ENCODE measurements around the gene UGT1A5. TPM values are rescaled to one million over a fixed set of nuclear protein-coding genes. Genes with fewer than 3 reads are reported as not detected.

Gene UGT1A5
- polyA plus RNA-seq, 1 donor (not counting 4 experiments of a cell fraction or from before 2014, with no cell fraction given) = 1.3 TPM

DNA sequence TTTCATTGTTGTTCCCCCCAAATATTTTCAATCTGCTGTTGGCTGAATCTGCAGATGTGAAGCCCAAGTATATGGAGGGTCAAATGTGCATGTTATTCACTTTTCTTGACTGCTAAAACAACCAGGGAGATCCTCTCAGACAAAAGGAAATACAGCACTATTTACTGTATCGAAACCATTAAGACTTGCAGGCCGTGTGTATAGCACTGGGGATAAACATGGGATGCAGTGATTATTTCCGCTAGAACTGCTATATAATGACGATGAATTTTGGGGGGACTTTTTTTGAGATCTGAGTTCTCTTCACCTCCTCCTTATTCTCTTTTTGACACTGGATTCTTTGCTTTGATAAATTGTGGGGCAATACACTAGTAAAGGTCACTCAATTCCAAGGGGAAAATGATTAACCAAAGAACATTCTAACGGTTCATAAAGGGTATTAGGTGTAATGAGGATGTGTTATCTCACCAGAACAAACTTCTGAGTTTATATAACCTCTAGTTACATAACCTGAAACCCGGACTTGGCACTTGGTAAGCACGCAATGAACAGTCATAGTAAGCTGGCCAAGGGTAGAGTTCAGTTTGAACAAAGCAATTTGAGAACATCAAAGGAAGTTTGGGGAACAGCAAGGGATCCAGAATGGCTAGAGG, 43.8 kb downstream of the UGT1A5 start:
- TF ChIP-seq EZH2 (IDR thresholded peaks at IDR 0.05; ENCODE audit: low read length) = no peak
- TF ChIP-seq, protein P1, sequence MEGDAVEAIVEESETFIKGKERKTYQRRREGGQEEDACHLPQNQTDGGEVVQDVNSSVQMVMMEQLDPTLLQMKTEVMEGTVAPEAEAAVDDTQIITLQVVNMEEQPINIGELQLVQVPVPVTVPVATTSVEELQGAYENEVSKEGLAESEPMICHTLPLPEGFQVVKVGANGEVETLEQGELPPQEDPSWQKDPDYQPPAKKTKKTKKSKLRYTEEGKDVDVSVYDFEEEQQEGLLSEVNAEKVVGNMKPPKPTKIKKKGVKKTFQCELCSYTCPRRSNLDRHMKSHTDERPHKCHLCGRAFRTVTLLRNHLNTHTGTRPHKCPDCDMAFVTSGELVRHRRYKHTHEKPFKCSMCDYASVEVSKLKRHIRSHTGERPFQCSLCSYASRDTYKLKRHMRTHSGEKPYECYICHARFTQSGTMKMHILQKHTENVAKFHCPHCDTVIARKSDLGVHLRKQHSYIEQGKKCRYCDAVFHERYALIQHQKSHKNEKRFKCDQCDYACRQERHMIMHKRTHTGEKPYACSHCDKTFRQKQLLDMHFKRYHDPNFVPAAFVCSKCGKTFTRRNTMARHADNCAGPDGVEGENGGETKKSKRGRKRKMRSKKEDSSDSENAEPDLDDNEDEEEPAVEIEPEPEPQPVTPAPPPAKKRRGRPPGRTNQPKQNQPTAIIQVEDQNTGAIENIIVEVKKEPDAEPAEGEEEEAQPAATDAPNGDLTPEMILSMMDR (optimal IDR thresholded peaks at IDR 0.05 in 1 of 3, IDR thresholded peaks at IDR 0.05 in 1 of 3, conservative IDR thresholded peaks at IDR 0.05 in 1 of 3; ENCODE audit: extremely low read depth in 1 of 3, insufficient read depth in 2 of 3, low read length in 3 of 3) = no peak
- Histone ChIP-seq H3K9me1 (ENCODE audit: control insufficient read depth, extremely low read depth, insufficient read depth, low read length) (no peaks in the 10 kb centered on the region), H3K36me3 (ENCODE audit: control insufficient read depth in 2 of 2, extremely low read depth in 1 of 2, insufficient read depth in 2 of 2, low read length in 2 of 2) (peaks cover 2 to 8% of the 10 kb centered on the region in 2 experiments), H3K27ac (ENCODE audit: control insufficient read depth, insufficient read depth, low read length) (no peak overlapping the region), H3K4me1 (ENCODE audit: control insufficient read depth, extremely low read depth, insufficient read depth, low read length) (peaks cover 15% of the 10 kb centered on the region), H3K9ac (ENCODE audit: control insufficient read depth, extremely low read depth, insufficient read depth, low read length) (no peak overlapping the region), H3K9me3 (ENCODE audit: control insufficient read depth, low read depth, low read length) (no peaks in the 10 kb centered on the region), H3K27me3 (ENCODE audit: control insufficient read depth, extremely low read depth, insufficient read depth, low read length) (no peaks in the 10 kb centered on the region), H3K4me3 (ENCODE audit: control insufficient read depth in 2 of 3, extremely low read depth in 1 of 3, insufficient read depth in 2 of 3, low read depth in 1 of 3, low read length in 3 of 3) (no peak overlapping the region), H4K20me1 (ENCODE audit: control insufficient read depth, extremely low read depth, insufficient read depth, low read length) (peaks cover 2% of the 10 kb centered on the region), H3K4me2 (ENCODE audit: control insufficient read depth, extremely low read depth, insufficient read depth, low read depth, low read length) (no peak overlapping the region), H3K79me2 (ENCODE audit: control insufficient read depth, insufficient read depth, low read length) (peaks cover 4% of the 10 kb centered on the region), H2AFZ (ENCODE audit: control insufficient read depth, low read length) (no peak overlapping the region)
- no peak for FAIRE-seq
- dilution Hi-C loops (cut with MboI; ENCODE audit: extremely low pct_ligation_motif_present, low sequenced_read_pairs) = no loop called here
- no peak for DNase-seq (ENCODE audit: low read depth, low spot score)

DNA sequence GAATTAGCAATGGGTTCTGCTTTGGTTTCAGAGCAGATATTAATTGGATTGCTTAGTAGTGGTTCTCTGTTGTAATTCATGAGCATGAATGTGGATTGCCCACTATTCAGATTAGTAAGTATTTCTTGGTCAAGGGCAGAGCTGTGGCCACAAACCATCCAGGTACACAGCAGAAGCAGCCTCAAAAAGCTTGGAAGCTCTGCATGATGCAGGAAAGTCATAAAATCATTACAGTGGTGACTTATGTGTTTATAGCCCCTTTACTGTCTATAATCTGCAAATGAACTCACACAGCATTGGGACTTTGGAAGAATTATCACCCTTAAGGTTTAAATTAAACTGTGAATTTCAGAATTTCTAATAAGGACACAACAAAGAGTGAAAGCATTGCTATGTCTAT, 45.4 kb downstream of the UGT1A5 start:
- peaks cover 5% of the 10 kb centered on the region for H3K79me2 ChIP-seq (ENCODE audit: control insufficient read depth, insufficient read depth, low read length)
- no peak for TF ChIP-seq EZH2 (IDR thresholded peaks at IDR 0.05; ENCODE audit: low read length)
- TF ChIP-seq, protein P1 (optimal IDR thresholded peaks at IDR 0.05 in 1 of 3, IDR thresholded peaks at IDR 0.05 in 1 of 3, conservative IDR thresholded peaks at IDR 0.05 in 1 of 3; ENCODE audit: extremely low read depth in 1 of 3, insufficient read depth in 2 of 3, low read length in 3 of 3) = no peak
- H2AFZ ChIP-seq (ENCODE audit: control insufficient read depth, low read length) = no peak overlapping the region
- no peak overlapping the region for H3K27ac ChIP-seq (ENCODE audit: control insufficient read depth, insufficient read depth, low read length)
- dilution Hi-C loops (cut with MboI; ENCODE audit: extremely low pct_ligation_motif_present, low sequenced_read_pairs) = no loop called here
- H3K4me3 ChIP-seq (ENCODE audit: control insufficient read depth in 2 of 3, extremely low read depth in 1 of 3, insufficient read depth in 2 of 3, low read depth in 1 of 3, low read length in 3 of 3) = no peak overlapping the region
- no peak for DNase-seq (ENCODE audit: low read depth, low spot score)
- no peak overlapping the region for H3K4me2 ChIP-seq (ENCODE audit: control insufficient read depth, extremely low read depth, insufficient read depth, low read depth, low read length)
- H3K9ac ChIP-seq (ENCODE audit: control insufficient read depth, extremely low read depth, insufficient read depth, low read length) = no peak overlapping the region
- H3K9me3 ChIP-seq (ENCODE audit: control insufficient read depth, low read depth, low read length) = no peaks in the 10 kb centered on the region
- no peaks in the 10 kb centered on the region for H3K27me3 ChIP-seq (ENCODE audit: control insufficient read depth, extremely low read depth, insufficient read depth, low read length)
- no peak for FAIRE-seq
- H3K4me1 ChIP-seq (ENCODE audit: control insufficient read depth, extremely low read depth, insufficient read depth, low read length) = peaks cover 21% of the 10 kb centered on the region
- peaks cover 2% of the 10 kb centered on the region for H4K20me1 ChIP-seq (ENCODE audit: control insufficient read depth, extremely low read depth, insufficient read depth, low read length)
- peaks cover 2 to 8% of the 10 kb centered on the region in 2 experiments for H3K36me3 ChIP-seq (ENCODE audit: control insufficient read depth in 2 of 2, extremely low read depth in 1 of 2, insufficient read depth in 2 of 2, low read length in 2 of 2)
- H3K9me1 ChIP-seq (ENCODE audit: control insufficient read depth, extremely low read depth, insufficient read depth, low read length) = no peaks in the 10 kb centered on the region

All from keratinocyte (primary cell).